ENCODE measurements around the gene ERC2. TPM values are rescaled to one million over a fixed set of nuclear protein-coding genes. Genes with fewer than 3 reads are reported as not detected.

The ERC2 gene
- total and polyA plus RNA-seq, 2 donors (not counting 3 experiments of a cell fraction or from before 2014, with no cell fraction given): 5.6 to 15.5 TPM

DNA sequence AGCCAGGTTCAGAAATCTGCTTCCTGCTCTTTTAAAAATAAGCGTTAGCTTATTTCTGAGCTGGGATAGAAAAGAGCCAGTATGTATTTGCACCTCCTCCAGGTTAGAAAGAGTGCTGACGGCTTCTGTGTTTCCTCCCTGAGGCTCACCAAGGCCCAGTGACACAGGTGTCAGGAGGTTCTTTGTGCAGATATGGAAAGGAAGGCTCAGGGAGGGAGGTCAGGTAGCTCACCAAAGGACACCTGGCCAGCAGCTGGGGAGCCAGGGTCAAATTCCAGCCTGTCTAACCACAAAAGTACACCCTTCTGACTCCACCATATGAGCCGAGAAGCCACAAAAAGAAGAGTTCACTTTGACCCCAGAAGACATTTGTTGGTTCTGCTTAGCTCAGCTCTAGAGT is 780.1 kb downstream of the ERC2 start:
- no peaks in the 10 kb centered on the region for H4K20me1 ChIP-seq (replicated peaks; ENCODE audit: control insufficient read depth, extremely low read depth, insufficient read depth, low read length)
- dilution Hi-C loops (cut with MboI; ENCODE audit: extremely low pct_ligation_motif_present, low sequenced_read_pairs) (no loop called here), intact Hi-C loops (cut with micrococcal nuclease) (no loop called here)
- H3K4me1 ChIP-seq (ENCODE audit: control insufficient read depth, extremely low read depth, insufficient read depth, low read length): no peaks in the 10 kb centered on the region
- no peak overlapping the region for H3K9ac ChIP-seq (replicated peaks; ENCODE audit: extremely low read depth, insufficient read depth, low read length)
- no peak for DNase-seq (ENCODE audit: low read depth, low spot score)
- H3K27ac ChIP-seq (ENCODE audit: insufficient read depth, low read depth, low read length): no peak overlapping the region
- no TSS peak for BruUV-seq (replicated peaks)
- ChIA-PET CTCF (no interaction called here), POLR2A (no interaction called here)
- H3K79me2 ChIP-seq (ENCODE audit: control insufficient read depth, insufficient read depth, low read length): no peaks in the 10 kb centered on the region
- H3K27me3 ChIP-seq (ENCODE audit: control insufficient read depth in 2 of 2, insufficient read depth in 2 of 2, low read length in 2 of 2): no peaks in the 10 kb centered on the region
- TF ChIP-seq, protein P1, sequence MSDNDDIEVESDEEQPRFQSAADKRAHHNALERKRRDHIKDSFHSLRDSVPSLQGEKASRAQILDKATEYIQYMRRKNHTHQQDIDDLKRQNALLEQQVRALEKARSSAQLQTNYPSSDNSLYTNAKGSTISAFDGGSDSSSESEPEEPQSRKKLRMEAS (IDR thresholded peaks at IDR 0.05; ENCODE audit: insufficient read depth, insufficient read length): no peak
- TF ChIP-seq MYC (IDR thresholded peaks at IDR 0.05; ENCODE audit: low read depth, low read length): no peak
- TF ChIP-seq, protein P2, sequence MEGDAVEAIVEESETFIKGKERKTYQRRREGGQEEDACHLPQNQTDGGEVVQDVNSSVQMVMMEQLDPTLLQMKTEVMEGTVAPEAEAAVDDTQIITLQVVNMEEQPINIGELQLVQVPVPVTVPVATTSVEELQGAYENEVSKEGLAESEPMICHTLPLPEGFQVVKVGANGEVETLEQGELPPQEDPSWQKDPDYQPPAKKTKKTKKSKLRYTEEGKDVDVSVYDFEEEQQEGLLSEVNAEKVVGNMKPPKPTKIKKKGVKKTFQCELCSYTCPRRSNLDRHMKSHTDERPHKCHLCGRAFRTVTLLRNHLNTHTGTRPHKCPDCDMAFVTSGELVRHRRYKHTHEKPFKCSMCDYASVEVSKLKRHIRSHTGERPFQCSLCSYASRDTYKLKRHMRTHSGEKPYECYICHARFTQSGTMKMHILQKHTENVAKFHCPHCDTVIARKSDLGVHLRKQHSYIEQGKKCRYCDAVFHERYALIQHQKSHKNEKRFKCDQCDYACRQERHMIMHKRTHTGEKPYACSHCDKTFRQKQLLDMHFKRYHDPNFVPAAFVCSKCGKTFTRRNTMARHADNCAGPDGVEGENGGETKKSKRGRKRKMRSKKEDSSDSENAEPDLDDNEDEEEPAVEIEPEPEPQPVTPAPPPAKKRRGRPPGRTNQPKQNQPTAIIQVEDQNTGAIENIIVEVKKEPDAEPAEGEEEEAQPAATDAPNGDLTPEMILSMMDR (IDR thresholded peaks at IDR 0.05; ENCODE audit: extremely low read depth in 1 of 2, insufficient read depth in 1 of 2, low read depth in 1 of 2, low read length in 2 of 2): no peak
- no peak for TF ChIP-seq EZH2 (IDR thresholded peaks at IDR 0.05; ENCODE audit: borderline replicate concordance, low read depth, low read length, severe bottlenecking)
- TF ChIP-seq FOS (IDR thresholded peaks at IDR 0.05; ENCODE audit: borderline replicate concordance, insufficient read depth, low read length): no peak
- TF ChIP-seq GATA2 (IDR thresholded peaks at IDR 0.05; ENCODE audit: insufficient read depth, insufficient read length, low read depth, low read length): no peak
- no peak overlapping the region for H3K4me2 ChIP-seq (ENCODE audit: insufficient read depth, low read length)
- H3K9me3 ChIP-seq (replicated peaks; ENCODE audit: control insufficient read depth, insufficient read depth, low read length): no peaks in the 10 kb centered on the region
- no peak for FAIRE-seq
- H2AFZ ChIP-seq (ENCODE audit: low read depth, low read length): no peak overlapping the region
- no peak overlapping the region for H3K4me3 ChIP-seq (replicated peaks in 1 of 3; ENCODE audit: insufficient read depth in 1 of 3, low read depth in 1 of 3, low read length in 3 of 3)
- no peaks in the 10 kb centered on the region for H3K9me1 ChIP-seq (replicated peaks; ENCODE audit: control insufficient read depth, extremely low read depth, insufficient read depth, low read length)
- H3K36me3 ChIP-seq (ENCODE audit: control insufficient read depth in 2 of 2, extremely low read depth in 1 of 2, insufficient read depth in 2 of 2, low read length in 2 of 2): no peaks in the 10 kb centered on the region
